KOPT-K1 (cell line): ENCODE measurements around the gene WNT11.

Experiments
- H3K27ac ChIP-seq: fragments of 200-600 bp; sonication (generic); 2 replicates; pipeline ENCODE4 v1.5.1; 2016; ENCODE audit warnings: antibody characterized with exemption, mild to moderate bottlenecking, low read depth, low read length; ENCODE audit not compliant: poor library complexity, severe bottlenecking
- H3K36me3 ChIP-seq: fragments of 200-600 bp; sonication (generic); 2 replicates; pipeline ENCODE4 v1.5.1; 2017; ENCODE audit warnings: antibody characterized with exemption, mild to moderate bottlenecking, low read length, moderate library complexity; ENCODE audit not compliant: insufficient read depth
- H3K9me3 ChIP-seq: fragments of 200-600 bp; sonication (generic); 2 replicates; pipeline ENCODE4 v1.5.1; 2017; ENCODE audit warnings: antibody characterized with exemption, low read length, mild to moderate bottlenecking; ENCODE audit not compliant: insufficient read depth, poor library complexity, severe bottlenecking

Gene WNT11

GRCh38 chr11:76216536-76217325 is 10.4 kb upstream of the WNT11 start:
- Histone ChIP-seq H3K36me3 (no peaks in the 10 kb centered on the region), H3K27ac (no peak overlapping the region), H3K9me3 (no peaks in the 10 kb centered on the region)

- no peak overlapping the region for H3K27ac ChIP-seq
- no peaks in the 10 kb centered on the region for H3K9me3 ChIP-seq
- H3K36me3 ChIP-seq = no peaks in the 10 kb centered on the region
Measured at GRCh38 chr11:76215941-76216340, 9.6 kb upstream of the WNT11 start.

- Histone ChIP-seq H3K9me3 (no peaks in the 10 kb centered on the region), H3K27ac (no peak overlapping the region), H3K36me3 (no peaks in the 10 kb centered on the region)
Measured at GRCh38 chr11:76214968-76215548, 8.8 kb upstream of the WNT11 start.

GRCh38 chr11:76214186-76214585 is 7.9 kb upstream of the WNT11 start:
- Histone ChIP-seq H3K36me3 (no peaks in the 10 kb centered on the region), H3K27ac (no peak overlapping the region), H3K9me3 (no peaks in the 10 kb centered on the region)

- H3K9me3 ChIP-seq = no peaks in the 10 kb centered on the region
- H3K36me3 ChIP-seq = no peaks in the 10 kb centered on the region
- no peak overlapping the region for H3K27ac ChIP-seq
Measured at GRCh38 chr11:76212086-76213035, 6.1 kb upstream of the WNT11 start.

GRCh38 chr11:76210931-76211851 is 4.9 kb upstream of the WNT11 start:
- no peaks in the 10 kb centered on the region for H3K9me3 ChIP-seq
- no peaks in the 10 kb centered on the region for H3K36me3 ChIP-seq
- no peak overlapping the region for H3K27ac ChIP-seq

- H3K9me3 ChIP-seq = no peaks in the 10 kb centered on the region
- H3K27ac ChIP-seq = no peak overlapping the region
- H3K36me3 ChIP-seq = no peaks in the 10 kb centered on the region
Measured at GRCh38 chr11:76209973-76210930, 4.0 kb upstream of the WNT11 start.

- H3K27ac ChIP-seq = no peak overlapping the region
- no peaks in the 10 kb centered on the region for H3K9me3 ChIP-seq
- H3K36me3 ChIP-seq = no peaks in the 10 kb centered on the region
Measured at GRCh38 chr11:76209375-76209972, 3.2 kb upstream of the WNT11 start.

GRCh38 chr11:76208438-76209374 is 2.4 kb upstream of the WNT11 start:
- Histone ChIP-seq H3K36me3 (no peaks in the 10 kb centered on the region), H3K27ac (no peak overlapping the region), H3K9me3 (no peaks in the 10 kb centered on the region)

- Histone ChIP-seq H3K27ac (no peak overlapping the region), H3K9me3 (no peaks in the 10 kb centered on the region), H3K36me3 (no peaks in the 10 kb centered on the region)
Measured at GRCh38 chr11:76207642-76208401, 1.5 kb upstream of the WNT11 start.

- no peaks in the 10 kb centered on the region for H3K9me3 ChIP-seq
- no peaks in the 10 kb centered on the region for H3K36me3 ChIP-seq
- H3K27ac ChIP-seq = no peak overlapping the region
Measured at GRCh38 chr11:76206077-76206326, 300 bp downstream of the WNT11 start.
